NCI-H2171 (cell line): ENCODE data around the gene FLAD1.
"Not testable (repeated sequence)": the region's sequence is repeated elsewhere in the genome, so short reads cannot be mapped to it uniquely, and the experiment has no call there.

ENCODE experiments used
- DNase-seq: peaks from one replicate; lab custom pipeline; 2025; lab: John Stamatoyannopoulos, UW

FLAD1 gene

DNA sequence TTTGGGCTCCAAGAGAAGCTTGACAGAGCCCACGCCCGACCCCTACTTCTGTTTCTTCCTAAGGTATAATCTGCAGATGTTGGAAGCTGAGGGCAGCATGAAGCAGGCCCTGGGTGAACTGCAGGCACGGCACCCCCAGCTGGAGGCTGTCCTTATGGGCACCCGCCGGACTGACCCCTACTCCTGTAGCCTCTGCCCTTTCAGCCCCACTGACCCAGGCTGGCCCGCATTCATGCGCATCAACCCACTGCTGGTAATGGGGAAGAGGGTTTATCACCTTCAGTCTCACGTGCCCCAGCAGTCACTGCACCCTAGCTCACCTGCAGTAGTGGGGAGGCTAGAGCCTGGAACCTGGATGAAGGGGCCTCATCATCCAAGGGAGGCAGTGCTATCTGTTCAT, 7.1 kb downstream of the FLAD1 start:
- DNase-seq: no peak

DNA sequence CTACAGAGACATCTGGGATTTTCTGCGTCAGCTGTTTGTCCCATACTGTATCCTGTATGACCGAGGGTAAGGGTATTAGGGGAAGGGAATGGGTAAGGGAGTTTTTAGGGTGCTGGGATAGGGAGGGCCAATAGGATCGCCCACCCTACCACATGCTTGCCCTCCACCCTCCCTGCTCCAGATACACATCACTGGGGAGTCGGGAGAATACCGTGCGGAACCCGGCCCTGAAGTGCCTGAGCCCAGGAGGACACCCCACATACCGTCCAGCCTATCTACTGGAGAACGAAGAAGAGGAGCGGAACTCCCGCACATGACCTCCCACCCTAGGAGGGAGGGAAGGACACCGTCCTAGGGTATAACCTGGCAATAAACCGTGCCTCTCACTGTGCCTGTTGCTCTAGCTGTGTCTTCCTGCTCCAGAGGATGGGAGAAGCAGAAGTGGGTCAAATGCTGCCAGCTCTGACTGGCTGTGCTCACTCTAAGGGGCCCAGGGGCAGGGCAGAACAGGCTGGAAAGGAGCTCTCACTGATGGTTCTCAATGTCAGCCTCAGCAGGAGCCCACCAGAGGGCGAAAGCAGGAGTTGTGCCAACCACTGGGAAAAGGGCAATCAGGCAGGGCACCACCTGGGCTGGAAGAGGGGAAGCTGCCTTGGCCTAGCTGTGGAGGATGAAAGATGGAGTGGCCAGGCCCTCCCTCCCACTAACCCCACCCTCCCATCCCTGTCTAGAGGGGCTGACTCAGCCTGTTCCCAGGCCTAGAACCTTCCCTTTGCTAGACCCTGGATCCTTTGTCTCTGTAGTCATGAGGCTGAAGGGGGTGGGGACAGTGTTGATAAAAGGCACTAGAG, 9.8 kb downstream of the FLAD1 start:
- no peak for DNase-seq

DNA sequence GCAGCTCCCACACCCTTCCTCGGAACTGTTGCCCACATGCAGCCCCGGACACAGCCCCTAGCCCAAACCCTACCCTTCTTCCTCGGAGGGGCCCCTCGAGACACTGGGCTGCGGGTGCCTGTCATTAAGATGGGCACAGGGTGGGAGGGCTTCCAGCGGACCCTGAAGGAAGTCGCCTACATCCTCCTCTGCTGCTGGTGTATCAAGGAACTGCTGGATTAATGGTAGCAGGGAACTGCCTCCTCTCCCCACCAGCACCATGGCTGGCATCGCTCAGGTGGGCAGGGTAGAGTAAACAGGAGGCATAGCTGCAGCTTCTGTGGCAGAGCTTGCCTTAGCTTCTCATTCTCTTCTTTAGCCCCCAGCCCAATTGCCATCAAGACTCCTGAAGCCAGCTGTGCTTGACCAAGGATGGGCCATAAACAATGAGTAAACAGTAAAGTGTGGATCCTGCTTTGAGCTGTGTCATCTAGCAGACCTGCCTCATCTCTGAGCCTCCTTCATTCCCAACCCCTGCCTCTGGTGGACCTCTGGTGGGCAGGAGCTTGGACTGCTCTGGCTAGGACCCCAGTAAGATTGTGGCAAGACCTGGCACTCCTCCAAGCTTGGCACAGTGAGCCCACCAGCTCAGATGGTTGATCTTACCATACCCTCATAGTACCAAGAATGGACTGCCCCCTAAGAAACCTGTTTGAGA, 10.6 kb downstream of the FLAD1 start, which contains the start of gene LENEP:
Gene LENEP, plus strand, starts transcription at position 15 of the 697 bp plus-strand sequence. Its CDS starts 22 bp downstream, at position 37.
- DNase-seq: no peak

DNA sequence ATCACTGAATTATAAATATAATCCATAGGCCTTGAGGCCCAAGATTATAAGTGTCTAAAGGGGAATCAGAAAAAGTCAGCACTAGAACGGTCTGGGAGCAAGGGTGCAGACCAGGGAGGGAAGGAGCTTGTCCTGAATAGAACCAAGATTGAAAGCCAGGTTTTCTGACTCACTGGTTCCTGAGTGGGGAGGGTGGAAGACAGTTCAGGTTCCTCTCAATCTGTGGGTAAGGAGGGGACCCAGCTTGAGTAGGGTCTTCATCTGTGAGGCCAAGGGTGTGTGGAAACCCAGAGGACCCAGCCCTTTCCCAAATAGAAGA, 11.1 kb downstream of the FLAD1 start:
- DNase-seq: no peak

- no peak for DNase-seq
Observed at GRCh38 chr1:154994591-154994990, 11.4 kb downstream of the FLAD1 start.

GRCh38 chr1:154995301-154995983, 12.3 kb downstream of the FLAD1 start:
- not testable (repeated sequence) for DNase-seq

- DNase-seq: no peak
Observed at GRCh38 chr1:154996966-154997701, 14.0 kb downstream of the FLAD1 start.

DNA sequence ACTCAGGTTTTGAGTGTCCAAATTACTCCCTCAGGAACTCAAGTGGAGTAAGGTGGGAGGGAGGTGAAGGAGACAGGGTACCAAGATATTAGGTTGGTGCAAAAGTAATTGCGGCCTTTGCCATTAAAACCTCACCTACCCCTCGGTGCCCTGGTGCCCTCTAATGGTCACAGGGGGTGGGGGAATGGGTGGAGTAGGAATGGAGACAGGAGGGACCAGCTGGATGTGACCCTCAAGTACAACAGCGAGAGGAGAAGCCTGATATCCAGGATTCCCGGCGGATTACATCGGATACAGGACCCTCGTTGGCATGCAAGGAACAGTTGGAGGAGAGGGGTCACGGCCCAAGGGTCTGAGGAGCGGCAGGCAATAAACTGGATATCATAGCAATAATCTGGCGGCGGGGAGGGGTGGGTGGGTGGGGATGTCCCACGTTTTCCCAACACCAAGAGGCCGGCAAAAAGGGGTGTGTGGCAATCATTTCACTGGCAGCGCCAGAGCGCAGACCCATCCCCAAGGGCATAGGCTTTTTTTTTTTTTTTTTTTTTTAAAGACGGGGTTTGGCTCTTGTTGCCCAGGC, 15.1 kb downstream of the FLAD1 start:
- DNase-seq: no peak

- DNase-seq: peak; percentile 68
Observed at GRCh38 chr1:154998818-154999570, 15.8 kb downstream of the FLAD1 start.

GRCh38 chr1:154999571-155000410, 16.6 kb downstream of the FLAD1 start:
- DNase-seq: peak; percentile 63

DNA sequence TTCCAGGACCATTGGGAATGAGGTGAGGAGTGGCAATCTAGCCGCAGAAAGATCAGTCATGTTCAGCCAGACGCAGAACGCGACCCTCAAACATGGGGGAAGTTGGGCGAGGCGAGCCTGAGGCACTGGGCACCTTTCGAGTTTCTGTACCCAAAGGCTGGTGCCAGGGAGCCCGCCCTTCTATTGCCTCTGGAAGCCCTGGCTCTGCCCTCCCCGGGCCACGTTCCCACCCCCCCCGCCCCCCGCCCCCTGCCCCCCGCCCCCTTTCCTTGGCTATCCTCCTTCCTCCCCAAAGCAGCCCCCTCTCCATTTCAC, 17.2 kb downstream of the FLAD1 start:
- peak; percentile 65 for DNase-seq

- peak; percentile 76 for DNase-seq
Observed at GRCh38 chr1:155000726-155001424, 17.7 kb downstream of the FLAD1 start.

DNA sequence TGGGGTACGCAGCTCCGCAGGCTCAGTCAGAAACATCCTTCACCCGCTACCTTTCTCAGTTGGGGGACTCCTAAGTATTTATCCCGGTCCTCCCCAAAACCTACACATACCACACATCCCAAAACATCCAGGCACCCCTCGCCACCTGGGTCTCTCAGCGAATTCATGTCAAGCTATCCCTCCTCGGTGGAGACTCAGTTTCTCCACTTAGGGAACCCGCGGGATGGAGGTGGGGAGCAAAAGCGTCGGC, 18.2 kb downstream of the FLAD1 start:
- peak; percentile 49 for DNase-seq

GRCh38 chr1:155001675-155002463, 18.7 kb downstream of the FLAD1 start:
- DNase-seq: peak; percentile 96

GRCh38 chr1:155002464-155003226, 19.5 kb downstream of the FLAD1 start, which contains the start of gene ZBTB7B:
Gene ZBTB7B (plus strand): TSS chr1:155002802. CDS start chr1:155014661, 11,859 bp downstream.
- DNase-seq: no peak

DNA sequence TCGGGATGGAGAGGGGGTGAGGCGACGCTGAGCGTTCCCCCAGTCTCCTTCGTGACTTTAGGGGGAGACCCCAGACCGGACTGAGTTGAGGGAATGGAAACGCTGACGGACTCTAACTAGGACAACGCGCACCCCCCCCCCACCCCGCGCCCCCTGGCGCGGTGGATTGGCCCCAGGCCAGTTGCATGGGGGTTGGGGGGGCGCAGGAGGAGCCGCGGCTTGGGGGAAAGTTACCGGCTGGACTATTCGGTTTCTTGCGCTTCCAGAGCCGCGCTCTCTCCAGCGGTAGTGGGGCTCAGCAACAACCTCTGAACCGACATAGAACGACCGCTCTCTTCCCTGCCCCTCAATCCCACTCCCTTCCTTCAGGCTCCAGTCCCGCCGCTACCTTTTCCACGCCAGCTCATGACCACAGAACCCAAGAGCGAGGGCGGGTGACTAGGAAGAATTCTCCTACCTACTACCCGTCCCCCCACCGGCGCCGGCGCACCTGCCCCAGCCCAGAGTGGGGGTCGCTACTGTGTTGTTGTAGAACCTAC, 20.2 kb downstream of the FLAD1 start:
- no peak for DNase-seq

DNA sequence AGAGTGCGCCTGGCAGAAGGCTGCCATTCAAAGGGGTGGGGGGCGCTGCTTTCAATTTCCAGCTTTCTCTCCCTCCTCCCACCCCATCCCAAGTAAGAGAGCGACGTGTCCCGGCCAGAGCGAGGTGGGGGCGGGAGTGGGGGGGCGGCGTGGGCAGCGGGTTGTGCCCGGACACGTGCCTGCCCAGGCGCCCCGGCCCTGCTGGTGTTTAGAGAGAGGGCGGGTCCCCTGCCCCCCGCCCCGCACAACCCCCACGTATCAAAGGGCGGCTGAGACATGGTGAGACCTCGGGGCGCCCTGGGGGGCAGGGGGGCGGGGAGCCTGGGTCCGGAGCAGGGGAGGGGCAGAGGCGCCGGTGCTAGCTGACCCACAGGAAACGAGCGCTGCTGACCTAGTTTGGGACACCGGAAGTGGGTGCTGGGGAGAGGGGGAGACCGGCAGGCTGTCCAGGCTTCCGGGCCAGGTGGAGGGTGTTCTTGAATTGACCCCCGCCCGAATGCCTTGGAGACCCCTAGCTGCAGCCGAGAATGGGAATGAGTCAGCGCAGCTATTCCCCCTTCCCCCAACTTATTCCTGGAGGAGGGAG, 20.7 kb downstream of the FLAD1 start:
- DNase-seq: no peak
